ENCODE results near the gene NLGN1.

DNA sequence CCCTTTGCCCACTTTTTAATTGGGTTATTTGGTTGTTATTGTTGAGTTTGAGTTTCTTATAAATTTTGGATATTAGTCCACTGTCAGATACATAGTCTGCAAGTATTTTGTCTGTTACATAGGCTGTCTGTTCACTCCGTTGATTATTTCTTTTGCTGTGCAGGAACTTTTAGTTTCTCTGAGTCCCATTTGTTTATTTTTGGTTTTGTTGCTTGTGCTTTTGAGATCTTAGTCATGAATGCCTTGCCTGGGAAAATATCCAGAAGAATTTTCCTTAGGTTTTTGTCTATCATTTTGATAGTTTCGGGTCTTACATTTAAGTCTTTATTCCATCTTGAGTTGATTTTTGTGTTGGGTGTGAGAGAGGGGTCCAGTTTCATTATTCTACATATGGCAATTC lies 254.5 kb downstream of the NLGN1 start:
- TF ChIP-seq POLR2A (IDR thresholded peaks at IDR 0.05; ENCODE audit: low read depth, low read length): no peak
- no peak for TF ChIP-seq TAF1 (IDR thresholded peaks at IDR 0.05; ENCODE audit: borderline replicate concordance, low read depth, low read length)
- no peak for TF ChIP-seq POLR2AphosphoS5 (IDR thresholded peaks at IDR 0.05; ENCODE audit: low read depth, low read length)

Measured in GM12892 (cell line).